Body of pancreas (tissue), 4 donors: ENCODE results near the gene GADD45GIP1. TPM values are rescaled to one million over a fixed set of nuclear protein-coding genes. Genes with fewer than 3 reads are reported as not detected.

Experiments used
- ATAC-seq: fragments of 150-250 bp; one replicate; pipeline ENCODE4 v1.9.1; 2016
- DNase-seq, 4 donors: peaks; one replicate each; pipeline ENCODE4 v3.0.0-alpha.2; 2019
- H3K27ac ChIP-seq, 4 donors: fragments of 200-600 bp; sonication (generic); 1 replicate in 3 of 4; 2 replicates in 1 of 4; pipeline versions ENCODE4 v1.5.1 to v1.6.1; 2016 to 2019; ENCODE audit warnings: mild to moderate bottlenecking in 1 of 4, mixed read lengths in 1 of 4, moderate library complexity in 1 of 4
- H3K27me3 ChIP-seq, 2 donors: fragments of 200-600 bp; sonication (generic); one replicate each; pipeline ENCODE4 v1.6.0; 2016; ENCODE audit warnings: mild to moderate bottlenecking in 1 of 2
- H3K36me3 ChIP-seq, 2 donors: fragments of 200-600 bp; sonication (generic); replicated peaks in 1 of 2; 2 replicates each; pipeline ENCODE4 v1.5.1; 2016; ENCODE audit warnings: low read depth in 2 of 2; ENCODE audit not compliant: insufficient read depth in 1 of 2
- H3K4me1 ChIP-seq: fragments of 200-600 bp; sonication (generic); one replicate; pipeline ENCODE4 v1.6.0; 2016
- H3K4me3 ChIP-seq, 2 donors: fragments of 200-600 bp; sonication (generic); 1 replicate in 1 of 2; 2 replicates in 1 of 2; pipeline ENCODE4 v1.5.1; 2016 to 2019
- H3K9me3 ChIP-seq, 3 donors: fragments of 200-600 bp; sonication (generic); 1 replicate in 2 of 3; 2 replicates in 1 of 3; pipeline ENCODE4 v1.5.1; 2016
- CTCF ChIP-seq, 7 experiments: fragments of 450-650 bp in 4 of 7; fragments of 200-600 bp in 3 of 7; sonication (generic) in 3 of 7; IDR thresholded peaks; one replicate each; pipeline ENCODE4 v1.5.1; 2016 to 2019; ENCODE audit warnings: antibody characterized with exemption in 7 of 7
- POLR2A ChIP-seq, 3 donors: fragments of 450-650 bp; IDR thresholded peaks; one replicate each; pipeline ENCODE4 v1.6.1; 2016; ENCODE audit warnings: antibody characterized with exemption in 3 of 3, mild to moderate bottlenecking in 2 of 3
- WGBS, 2 donors: methylation state at CpG; one replicate each; pipeline ENCODE4 v1.1.5; 2017; 5-methylcytosine and 5-hydroxymethylcytosine counted together
- intact Hi-C: fragments of 100-400 bp; cut with DNase I; formaldehyde crosslinking; loops from one replicate; pipeline ENCODE4 v1.15.1; 2023
- total RNA-seq, 2 donors: library from RNA; depleted of rRNA; stranded (reverse); fragments of >200 nt; gene quantifications; one replicate each; pipeline ENCODE4 v1.1.0, GENCODE V29; 2016

The GADD45GIP1 gene
- total RNA-seq, 2 donors from 2014 or later = 31.3 to 42.0 TPM

DNA sequence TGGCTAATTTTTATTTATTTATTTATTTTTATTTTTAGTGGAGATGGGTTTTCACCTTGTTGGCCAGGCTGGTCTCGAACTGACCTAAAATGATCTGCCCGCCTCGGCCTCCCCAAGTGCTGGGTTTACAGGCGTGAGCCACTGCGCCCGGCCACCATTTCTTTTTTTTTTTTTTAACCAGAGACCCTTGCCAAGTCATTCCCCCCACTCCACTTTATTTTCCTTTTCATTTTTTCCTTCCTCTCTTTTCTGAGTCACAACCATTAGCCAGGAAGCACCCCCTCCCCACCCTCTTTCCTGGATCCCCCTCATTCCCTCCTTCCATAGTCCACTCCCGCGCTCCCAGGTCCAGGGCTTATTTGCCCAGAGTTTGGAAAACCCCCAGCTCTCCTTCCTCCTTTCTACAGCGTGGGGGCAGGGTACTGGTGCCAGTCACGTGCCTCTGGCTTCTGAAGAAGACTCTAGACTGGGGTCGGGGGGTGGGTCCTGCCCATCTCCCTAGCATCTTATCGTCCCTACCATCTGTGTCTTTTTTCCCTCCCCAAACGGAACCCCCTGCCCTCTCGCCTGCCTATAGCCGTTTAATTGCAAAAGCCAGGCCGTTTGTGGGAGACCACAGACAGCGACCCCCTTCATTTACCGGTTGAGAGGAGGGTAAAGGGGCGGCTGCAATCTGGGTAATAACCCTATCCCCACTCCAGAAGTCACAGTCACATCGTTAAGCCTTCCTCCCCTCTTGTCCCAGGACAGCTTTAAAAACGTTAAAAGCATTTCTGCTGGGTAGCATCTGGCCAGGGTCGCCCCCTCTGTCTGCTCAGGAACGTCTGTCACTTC is 19.7 kb downstream of the GADD45GIP1 start:
- no peak for TF ChIP-seq POLR2A (IDR thresholded peaks at IDR 0.05)
- TF ChIP-seq CTCF (IDR thresholded peaks at IDR 0.05) = no peak
- ATAC-seq = no peak
- WGBS, 2 donors = 20 to 27% methylated on average over 22 to 23 of the region's 23 CpGs
- Histone ChIP-seq H3K27me3 (no peaks in the 10 kb centered on the region), H3K4me3 (peak overlapping the region in 1 of 2 donors; percentile 14), H3K36me3 (peaks cover 4 to 8% of the 10 kb centered on the region in 2 donors), H3K4me1 (peaks cover 50% of the 10 kb centered on the region), H3K27ac (peak overlapping the region in 3 of 4 donors; percentile 33 to 95 (median 85)), H3K9me3 (no peaks in the 10 kb centered on the region)
- peak in 3 of 4 donors; percentile 27 to 53 (median 49) for DNase-seq
- intact Hi-C loops = no loop called here

DNA sequence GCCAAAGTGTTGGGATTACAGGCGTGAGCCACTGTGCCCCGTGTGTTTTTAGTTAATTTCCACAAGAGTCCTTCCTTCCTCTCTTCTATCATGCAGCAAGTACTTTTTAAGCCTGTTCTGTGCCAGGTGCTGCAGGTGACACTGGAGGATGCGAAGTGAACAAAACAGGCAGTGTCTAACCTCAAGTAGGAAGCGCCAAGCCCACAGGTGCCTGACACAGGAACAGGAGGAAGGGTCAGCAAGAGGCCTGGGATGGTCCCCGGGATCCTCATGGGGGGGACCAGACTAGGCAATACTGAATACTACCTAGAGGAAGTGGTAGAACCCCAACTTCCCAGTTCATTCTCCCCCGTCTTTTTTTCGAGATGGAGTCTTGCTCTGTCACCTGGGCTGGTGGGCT is 20.4 kb downstream of the GADD45GIP1 start:
- WGBS, 2 donors = 63 to 70% methylated on average over 6 to 7 of the region's 7 CpGs
- Histone ChIP-seq H3K4me3 (no peak overlapping the region), H3K27me3 (no peaks in the 10 kb centered on the region), H3K9me3 (no peaks in the 10 kb centered on the region), H3K27ac (no peak overlapping the region), H3K36me3 (peaks cover under 1 to 8% of the 10 kb centered on the region in 2 donors), H3K4me1 (peaks cover 50% of the 10 kb centered on the region)
- DNase-seq (no peak), ATAC-seq (no peak)
- intact Hi-C loops = no loop called here
- TF ChIP-seq POLR2A (IDR thresholded peaks at IDR 0.05) = no peak
- no peak for TF ChIP-seq CTCF (IDR thresholded peaks at IDR 0.05)

- 87 to 91% methylated on average over 10 of the region's 10 CpGs for WGBS, 2 donors
Observed at GRCh38 chr19:12935071-12935470, 22.0 kb downstream of the GADD45GIP1 start.

GRCh38 chr19:12933287-12934072 is 23.5 kb downstream of the GADD45GIP1 start, which contains the start of gene FARSA:
Gene FARSA (minus strand): TSS chr19:12933711. CDS start chr19:12933696, 15 bp downstream.
- DNase-seq (peak; percentile 93 to 95 (median 94)), ATAC-seq (peak; percentile 78)
- Histone ChIP-seq H3K27me3 (no peaks in the 10 kb centered on the region), H3K4me1 (peaks cover 30% of the 10 kb centered on the region), H3K4me3 (peak within 1 kb of the TSS; percentile 77 to 97), H3K27ac (peak within 1 kb of the TSS; percentile 62 to 84 (median 74)), H3K36me3 (peaks cover 0 to 1% of the 10 kb centered on the region in 2 donors), H3K9me3 (no peaks in the 10 kb centered on the region)
- intact Hi-C loops = no loop called here
- 0% methylated on average over 10 to 51 of the region's 51 CpGs for WGBS, 2 donors
- peak; percentile 56 to 81 (median 76) for TF ChIP-seq POLR2A (IDR thresholded peaks at IDR 0.05)
- no peak for TF ChIP-seq CTCF (IDR thresholded peaks at IDR 0.05)

More at GRCh38 chr19:12935071-12935470, 22.0 kb downstream of the GADD45GIP1 start:
- ATAC-seq (no peak), DNase-seq (no peak)
- H3K27me3 ChIP-seq = no peaks in the 10 kb centered on the region
- no peaks in the 10 kb centered on the region for H3K9me3 ChIP-seq
- H3K4me1 ChIP-seq = peaks cover 37% of the 10 kb centered on the region
- H3K36me3 ChIP-seq = no peaks in the 10 kb centered on the region
- intact Hi-C loops = no loop called here
- no peak overlapping the region for H3K4me3 ChIP-seq
- TF ChIP-seq CTCF (IDR thresholded peaks at IDR 0.05) (no peak), POLR2A (IDR thresholded peaks at IDR 0.05) (no peak)
- no peak overlapping the region for H3K27ac ChIP-seq
